HS-5 (cell line): ENCODE data around the gene RAB10.
A peak's percentile ranks its signal among the peaks of the same experiment; 100 is the strongest.
"Not testable (repeated sequence)": the region's sequence is repeated elsewhere in the genome, so short reads cannot be mapped to it uniquely, and the experiment has no call there.

Experiments
- DNase-seq: peaks from one replicate; pipeline ENCODE4 v3.0.0-alpha.2; 2012; ENCODE audit warnings: low read depth

Gene RAB10

DNA sequence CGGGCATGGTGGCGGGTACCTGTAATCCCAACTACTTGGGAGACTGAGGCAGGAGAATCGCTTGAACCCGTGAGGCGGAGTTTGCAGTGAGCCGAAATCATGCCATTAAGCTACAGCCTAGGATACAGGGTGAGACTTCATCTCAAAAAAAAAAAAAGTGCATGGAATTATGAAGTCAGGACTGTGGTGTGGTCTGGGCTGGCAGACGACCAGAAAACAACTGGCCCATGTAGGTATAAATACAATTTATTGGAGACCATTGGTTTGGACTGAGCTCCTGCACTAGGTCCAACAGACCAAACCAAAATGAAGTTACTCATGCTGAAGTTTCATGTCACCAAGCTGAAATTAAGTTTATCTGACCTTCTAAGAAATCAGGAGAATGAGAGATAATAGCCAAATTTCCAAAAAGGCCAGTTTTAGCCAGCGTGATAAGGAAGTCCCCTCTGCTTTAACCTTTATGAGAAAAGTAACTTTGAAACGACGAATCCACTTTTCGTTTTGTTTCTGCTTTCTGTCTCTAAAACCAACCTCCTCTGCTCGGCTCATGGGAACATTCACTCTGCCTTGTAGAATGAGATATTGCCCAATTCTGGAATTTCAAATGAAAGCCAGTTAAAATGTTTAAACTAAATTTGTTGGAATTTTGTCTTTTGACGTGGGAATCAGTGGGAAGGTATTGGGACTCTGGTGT is 17.7 kb upstream of the RAB10 start:
- DNase-seq: no peak

DNA sequence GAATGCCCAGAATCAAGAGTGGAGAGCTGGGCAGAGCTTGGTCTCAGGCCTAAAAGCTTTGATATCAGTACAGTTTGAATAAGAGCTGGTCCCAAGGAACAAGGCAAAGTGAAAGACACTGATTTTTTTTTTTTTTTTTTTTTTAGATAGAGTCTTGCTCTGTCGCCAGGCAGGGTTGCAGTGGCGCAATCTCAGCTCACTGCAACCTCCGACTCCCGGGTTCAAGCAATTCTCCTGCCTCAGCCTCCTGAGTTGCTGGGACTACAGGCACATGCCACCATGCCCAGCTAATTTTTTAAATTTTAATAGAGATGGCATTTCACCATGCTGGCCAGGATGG is 17.2 kb upstream of the RAB10 start:
- DNase-seq: not testable (repeated sequence)

DNA sequence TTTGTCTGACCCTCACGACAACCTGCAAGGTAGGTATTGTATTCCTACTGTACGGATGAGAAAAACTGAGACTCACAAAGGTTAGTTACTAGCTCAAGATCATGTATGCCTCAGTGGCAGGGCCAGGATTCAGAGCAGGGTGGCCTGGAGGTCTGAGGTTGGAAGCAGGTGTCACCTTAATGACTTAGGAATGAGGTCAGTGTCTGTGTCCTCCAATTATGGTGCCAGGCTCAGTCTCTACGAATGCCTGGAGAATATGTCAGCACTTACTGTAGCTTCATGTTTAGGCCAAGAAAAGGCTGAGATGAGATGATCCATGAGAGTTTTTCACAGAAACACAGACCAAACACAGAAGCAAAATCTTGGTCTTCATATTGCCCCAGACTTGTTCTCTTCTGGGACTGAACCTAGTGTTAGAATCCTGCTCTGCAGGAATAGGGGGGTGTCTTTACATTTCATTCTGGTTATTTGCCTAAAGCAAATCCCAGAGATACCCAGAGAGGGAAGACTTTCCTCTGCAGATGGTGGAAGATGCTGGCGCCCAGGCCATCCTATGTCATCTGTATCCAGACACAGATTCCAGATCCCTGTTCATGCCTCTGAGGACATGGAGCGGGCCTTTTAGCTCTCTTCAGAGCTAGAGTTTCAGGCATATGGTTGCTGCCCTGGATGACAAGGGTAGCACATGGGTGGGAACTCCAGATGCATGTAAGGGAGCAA is 16.3 kb upstream of the RAB10 start:
- no peak for DNase-seq

DNA sequence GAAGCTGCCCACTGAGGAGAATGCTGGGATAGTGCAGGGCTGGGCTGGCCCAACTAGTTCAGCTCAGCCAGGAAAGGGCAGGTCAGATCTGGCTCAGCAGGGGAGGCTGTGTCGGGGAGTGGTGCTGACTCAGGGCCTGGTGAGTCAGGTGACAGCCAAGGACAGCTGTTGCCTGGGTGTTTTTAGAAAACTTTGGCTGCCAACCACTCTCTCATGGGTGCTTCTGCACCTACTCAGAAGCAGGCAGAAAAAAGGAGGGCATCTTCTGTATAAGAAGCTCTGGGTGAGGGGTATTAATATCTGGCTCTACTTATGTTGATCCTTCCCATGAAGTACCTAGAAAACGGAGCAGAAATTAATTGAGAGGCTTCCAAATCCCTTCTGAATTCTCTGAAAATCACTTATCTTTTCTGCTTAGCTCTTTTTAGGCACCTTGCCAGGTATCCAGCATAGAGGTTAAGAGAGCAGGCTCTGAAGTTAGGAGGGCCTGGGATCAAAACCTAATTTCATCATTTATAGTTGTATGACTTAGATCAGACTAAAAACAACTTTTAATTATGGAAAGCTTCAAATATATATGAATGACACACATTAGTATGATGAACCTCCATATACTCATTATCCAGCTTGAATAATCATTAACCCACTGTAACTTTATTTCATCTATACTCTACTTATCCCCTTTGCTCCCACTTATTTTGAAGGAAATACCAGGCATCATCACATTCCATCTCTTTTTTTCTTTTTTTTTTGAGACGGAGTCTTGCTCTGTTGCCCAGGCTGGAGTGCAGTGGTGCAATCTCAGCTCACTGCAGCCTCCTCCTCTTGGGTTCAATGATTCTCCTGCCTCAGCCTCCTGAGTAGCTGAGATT is 15.5 kb upstream of the RAB10 start:
- peak; percentile 76 for DNase-seq

DNA sequence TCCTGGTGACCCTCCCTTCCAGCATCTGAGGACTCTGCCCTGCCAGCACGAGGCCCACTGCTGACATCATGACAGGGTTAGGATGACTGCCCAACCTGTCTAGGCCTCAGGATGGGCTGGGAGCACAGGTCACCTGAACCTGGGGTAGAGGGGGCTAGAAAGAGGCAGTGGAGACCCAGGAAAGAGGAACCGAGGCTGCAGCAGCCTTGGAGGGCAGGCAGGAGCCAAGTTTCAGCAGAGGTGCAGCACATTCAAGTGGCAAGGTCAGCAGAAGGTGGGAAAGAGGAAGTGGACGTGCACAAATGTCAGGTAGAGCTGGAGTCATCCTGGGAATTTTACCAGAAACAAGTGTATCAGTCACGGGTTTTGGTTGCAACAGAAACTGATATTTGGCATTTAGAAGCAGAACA is 13.6 kb upstream of the RAB10 start:
- DNase-seq: no peak

DNA sequence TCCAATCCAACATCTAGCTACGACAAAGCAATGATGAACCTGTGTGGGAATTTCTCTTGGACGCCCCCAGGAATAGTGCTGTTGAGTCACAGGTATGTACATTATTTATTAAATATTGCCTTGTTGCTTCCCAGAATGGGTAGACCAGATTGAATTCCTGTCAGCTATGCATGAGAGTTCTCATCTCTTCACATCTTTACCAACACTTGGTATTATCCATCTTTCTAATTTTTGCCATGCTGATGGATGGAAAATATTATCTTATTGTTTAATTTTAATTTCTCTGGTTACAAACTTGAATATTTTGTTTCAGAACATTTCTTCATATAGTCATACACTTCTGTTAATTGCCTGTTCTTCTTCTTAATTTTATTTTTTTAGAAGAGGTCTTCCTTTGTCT is 9.6 kb upstream of the RAB10 start:
- DNase-seq: no peak

DNA sequence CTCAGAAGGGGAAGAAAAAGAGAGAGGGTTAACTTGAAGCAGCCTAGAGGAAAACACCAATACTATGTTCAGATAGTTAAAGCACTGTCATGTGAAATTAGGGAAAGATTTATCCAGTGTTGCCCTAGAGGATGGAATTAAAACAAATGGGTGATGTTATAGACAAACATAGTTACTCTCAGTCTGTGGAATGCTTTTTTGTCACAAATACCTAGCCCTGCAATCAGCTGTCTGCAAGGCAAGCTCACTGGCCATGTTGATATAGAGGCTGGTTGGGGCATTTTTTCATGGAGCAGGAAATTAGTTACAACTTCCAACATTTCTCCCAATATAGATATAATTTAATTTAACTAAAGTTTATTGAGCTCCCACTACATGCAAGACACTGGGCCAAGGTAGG is 8.4 kb upstream of the RAB10 start:
- DNase-seq: no peak

DNA sequence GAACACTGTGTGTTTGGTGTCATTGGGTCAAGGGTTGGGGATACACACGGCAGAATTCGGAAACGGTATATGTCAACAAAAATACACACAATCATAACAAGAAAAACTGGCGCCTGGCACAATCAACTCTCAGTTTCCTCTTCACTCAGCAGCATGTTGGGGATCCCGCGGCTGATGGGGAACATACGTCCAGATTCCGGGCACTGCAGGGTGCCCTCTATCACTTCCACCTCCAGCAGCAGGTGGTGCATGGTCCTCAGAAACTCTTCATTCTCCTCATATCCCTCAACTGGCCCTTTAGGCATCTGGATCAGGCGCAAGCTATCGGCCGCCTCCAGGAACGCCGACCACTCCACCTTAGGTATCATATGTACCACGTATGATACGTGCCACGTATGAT is 5.8 kb upstream of the RAB10 start:
- not testable (repeated sequence) for DNase-seq

DNA sequence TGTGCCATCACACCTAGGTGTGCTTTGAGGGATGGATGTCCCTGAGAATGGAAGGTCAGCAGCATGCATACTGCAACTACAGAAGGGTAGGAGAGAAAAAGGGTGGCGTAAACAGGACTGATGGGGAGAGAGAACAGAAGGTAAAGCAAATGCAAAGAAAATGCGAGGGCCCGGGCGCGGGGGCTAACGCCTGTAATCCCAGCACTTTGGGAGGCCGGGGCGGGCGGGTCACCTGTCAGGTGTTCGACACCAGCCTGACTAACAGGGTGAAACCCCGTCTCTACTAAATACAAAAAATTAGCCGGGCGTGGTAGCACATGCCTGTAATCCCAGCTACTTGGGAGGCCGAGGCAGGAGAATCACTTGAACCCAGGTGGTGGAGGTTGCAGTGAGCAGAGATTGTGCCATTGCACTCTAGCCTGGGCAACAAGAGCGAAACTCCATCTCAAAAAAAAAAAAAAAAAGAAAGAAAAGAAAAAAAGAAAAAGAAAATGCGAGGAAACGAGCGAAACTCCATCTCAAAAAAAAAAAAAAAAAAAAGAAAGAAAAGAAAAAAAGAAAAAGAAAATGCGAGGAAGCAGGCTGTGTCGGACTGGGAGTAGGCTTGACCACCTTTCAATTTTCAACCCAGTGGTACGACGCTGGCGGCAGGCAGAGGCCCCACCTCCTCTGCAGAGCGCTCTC is 1.2 kb upstream of the RAB10 start:
- not testable (repeated sequence) for DNase-seq

DNA sequence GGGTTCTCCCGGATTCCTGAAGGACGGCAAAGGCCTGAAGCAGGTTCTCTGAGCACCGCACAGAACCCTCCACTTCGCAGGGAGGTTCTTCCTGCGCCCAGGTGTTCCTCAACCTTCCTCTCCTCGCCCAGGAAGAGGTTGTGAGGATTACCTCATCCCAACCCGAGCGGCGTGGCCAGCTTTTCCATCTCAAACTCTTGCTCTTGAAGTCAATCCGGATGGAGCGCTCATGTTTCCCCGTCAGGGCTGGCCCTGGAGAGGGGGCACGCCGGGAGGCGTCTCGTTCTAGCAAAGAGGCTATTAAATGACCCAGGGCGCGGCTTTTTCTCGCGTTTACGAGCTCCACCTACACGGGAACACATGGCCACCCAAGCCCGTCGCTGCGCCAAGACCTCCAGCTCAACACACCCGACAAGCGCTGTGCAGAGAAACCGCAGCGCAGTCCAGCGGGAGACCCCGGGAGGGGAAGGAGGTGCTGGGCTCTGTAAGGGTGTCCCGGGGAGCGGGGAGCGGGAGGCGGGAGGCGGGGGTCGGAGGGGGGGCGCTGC is 540 bp upstream of the RAB10 start:
- peak; percentile 69 for DNase-seq

DNA sequence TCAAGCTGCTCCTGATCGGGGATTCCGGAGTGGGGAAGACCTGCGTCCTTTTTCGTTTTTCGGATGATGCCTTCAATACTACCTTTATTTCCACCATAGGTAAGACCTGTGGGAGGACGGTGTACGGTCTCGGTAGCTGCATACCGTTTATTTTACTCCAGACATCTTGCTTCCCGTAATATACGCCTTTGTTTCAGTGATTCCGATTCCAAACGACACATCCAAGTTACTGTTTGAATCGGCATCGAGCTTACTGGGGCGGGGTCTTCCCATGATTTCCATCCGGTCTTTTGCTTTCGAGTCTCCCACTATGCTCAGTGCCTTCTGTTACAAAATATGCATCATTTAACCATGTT is 731 bp downstream of the RAB10 start:
- DNase-seq: no peak

DNA sequence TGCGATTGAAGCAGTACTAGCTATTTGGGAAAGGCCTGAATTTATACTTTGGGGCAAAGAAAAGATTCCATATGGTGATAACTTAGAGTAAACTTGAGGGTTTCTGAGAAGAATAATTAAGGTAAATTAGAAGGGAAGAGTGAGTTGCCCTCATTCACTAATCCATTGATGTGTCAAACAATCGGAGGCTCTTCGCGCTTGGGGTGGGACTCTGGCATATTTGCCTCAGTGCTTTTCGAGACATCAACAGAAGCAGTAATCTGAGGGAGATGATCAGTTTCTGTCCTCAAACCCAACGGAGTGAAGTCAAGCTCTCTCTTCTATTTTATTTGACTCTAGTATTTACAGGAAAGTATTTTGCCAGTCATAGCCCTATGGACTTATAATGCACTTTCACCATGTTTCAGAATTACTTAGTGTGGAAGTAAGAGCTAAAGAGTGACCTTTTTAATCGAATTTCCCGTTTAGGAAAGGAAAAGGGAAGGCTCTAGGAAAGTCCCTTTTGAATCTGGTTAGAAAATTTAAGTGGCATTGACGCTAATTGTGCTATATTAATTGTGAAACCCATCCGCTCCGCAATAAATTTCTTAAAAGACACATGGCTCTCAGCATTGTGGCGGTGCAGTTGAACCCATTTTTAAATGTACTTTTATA is 1.3 kb downstream of the RAB10 start:
- no peak for DNase-seq

DNA sequence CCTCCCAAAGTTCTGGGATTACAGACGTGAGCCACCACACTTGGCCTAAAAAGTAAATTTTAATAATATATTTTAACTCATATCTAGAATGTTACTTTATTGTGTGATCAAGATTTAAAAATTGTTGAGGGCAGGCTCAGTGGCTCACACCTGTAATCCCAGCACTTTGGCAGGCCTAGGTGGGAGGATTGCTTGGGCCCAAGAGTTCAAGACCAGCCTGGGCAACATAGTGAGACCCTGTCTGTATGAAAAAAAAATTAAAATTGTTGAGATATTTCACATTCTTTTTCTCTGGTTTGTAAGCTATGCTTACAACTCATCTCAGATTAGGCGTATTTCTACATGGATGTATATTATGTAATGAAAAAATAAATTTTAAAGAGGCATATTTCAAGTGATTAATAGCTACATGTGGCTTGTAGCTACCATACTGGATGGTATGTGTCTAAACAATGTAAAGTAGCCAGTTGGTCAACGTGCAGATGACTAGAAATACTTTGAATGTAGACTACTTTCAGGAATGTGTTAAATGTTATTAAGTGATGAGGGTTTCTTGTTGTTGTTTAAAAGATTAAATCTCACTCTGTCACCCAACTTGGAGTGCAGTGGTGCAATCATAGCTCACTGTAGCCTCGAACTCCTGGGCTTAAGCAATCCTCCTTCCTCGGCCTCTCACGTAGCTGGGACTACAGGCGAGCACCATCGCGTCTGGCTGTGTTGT is 5.9 kb downstream of the RAB10 start:
- no peak for DNase-seq

DNA sequence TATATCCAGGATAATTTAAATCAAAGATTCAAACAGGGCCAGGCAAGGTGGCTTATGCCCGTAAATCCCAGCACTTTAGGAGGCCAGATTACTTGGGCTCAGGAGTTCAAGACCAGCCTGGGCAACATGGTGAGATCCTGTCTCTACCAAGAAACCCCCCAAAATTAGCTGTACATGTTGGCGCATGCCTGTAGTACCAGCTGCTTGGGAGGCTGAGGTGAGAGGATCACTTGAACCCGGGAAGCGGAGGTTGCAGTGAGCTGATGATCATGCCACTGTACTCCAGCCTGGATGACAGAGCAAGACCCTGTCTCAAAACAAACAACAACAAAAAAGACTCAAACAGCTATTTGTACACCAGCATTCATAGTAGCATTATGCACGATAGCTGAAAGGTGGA is 9.2 kb downstream of the RAB10 start:
- DNase-seq: no peak

DNA sequence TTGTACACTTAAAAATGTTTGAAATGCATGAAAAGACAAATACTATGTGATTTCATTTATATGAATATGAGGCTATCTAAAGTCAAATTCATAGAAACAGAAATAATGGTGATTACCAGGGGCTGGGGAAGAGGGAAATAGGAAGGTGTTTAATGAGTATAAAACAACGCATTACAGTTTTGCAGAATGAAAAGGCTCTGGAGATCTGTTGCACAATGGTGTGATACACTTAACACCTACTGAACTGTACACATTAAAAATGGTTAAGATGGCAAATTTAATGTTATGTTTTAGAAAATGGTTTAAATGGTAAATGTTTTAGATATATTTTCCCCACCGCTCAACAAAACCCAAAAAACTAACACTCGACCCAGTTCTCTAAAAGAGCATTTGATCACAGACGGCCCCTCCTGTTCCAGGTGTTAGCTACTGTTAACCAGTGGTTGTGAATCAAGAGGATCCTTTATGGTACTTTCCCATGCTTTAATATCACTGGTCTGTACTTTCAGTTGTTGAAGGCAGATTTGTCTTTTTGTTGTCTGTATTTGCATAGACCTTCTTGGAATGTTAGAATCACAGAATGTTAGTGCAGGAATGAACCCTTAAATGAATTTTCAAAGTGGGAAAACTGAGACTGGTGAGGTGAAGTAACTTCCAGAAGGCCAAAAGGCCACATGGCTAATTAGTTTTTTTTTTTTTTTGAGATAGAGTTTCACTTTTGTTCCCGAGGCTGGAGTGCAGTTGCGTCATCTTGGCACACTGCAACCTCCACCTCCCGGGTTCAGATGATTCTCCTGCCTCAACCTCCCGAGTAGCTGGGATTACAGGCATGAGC is 10.2 kb downstream of the RAB10 start:
- no peak for DNase-seq

DNA sequence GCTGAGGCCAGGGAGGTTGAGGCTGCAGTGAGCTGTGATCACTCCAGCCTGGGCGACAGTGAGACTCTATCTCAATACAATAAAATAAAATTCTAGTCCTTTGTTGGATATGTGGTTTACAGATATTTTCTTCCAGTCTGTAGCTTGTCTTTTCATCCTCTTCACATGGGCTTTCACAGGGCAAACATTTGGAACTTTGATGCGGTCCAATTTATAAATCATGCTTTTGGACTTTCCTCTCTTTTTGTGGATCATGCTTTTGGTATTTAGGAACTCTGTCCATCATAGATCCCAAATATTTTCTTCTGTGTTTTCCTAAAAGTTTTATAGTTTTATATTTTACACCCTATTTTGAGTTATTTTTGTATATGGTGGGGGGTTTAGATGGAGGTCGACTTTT is 14.9 kb downstream of the RAB10 start:
- no peak for DNase-seq

DNA sequence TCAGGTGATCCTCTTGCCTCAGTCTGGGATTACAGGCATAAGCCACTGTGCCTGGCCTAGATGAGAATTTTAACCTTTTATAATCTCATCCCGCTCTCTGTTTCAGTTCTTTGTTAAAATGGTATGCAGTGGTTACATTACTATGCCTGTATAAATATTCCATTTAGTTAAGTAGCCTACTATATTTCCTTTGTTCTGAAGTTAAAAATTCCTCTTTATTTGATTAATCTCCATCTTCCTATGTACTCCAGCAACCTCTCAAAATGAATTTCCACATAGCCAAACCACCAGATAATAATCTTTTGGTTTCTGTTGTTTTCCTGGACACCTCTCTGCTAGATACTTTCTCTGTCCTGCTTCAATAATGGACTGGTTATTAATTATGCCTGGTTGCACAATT is 15.8 kb downstream of the RAB10 start:
- DNase-seq: no peak

DNA sequence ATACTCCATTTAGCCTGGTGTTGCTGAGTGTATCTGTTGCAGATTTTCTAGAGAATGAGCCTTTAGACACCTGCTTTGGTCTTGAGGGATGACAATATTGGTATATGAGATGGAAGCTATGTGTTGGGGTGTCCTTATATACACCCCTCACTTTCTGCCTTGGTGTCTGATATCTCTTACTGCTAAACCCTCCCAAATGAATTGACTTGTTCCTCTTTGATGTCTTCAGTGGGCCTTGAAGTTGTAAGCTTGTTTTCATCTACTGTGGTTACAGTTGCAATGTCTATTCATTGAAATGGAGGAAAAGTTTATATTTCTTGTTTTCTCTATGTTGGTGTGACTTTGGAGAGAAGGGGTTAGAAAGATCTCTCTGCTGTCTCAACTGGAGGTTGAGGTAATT is 18.9 kb downstream of the RAB10 start:
- DNase-seq: no peak

DNA sequence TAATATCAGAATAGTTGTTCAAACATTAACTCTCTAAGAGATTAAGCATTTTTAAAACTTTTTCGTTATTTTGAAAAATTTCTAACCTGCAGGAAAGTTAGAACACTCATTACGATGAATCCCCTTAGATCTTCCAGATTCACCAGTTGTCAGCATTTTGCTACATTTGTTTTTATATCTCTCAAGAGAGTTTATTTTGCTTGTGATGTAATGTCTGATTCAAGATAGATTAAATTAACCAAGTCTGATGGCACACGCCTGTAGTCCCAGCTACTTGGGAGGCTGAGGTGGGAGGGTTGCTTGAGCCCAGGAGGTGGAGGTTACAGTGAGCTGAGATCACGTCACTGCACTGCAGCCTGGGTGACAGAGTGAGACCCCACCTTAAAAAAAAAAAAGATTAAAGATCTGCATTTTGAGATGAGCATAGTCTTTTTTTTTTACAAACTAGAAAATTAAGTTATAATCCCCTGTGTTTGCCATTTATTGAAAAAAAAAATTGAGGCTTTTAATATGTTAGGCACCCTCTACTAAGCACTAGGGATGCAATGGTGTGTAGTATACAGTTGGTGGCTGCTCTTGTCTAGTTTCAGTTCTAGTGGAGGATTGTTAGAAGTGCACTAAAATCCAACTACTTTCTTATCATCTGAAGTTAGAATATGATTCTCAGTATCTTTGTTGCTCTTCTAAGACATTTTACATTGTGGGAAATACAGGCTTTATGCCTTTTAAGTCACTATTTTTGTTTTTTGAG is 20.9 kb downstream of the RAB10 start:
- DNase-seq: no peak
